Measurements from ENCODE around the gene GATAD2B.

GATAD2B gene

DNA sequence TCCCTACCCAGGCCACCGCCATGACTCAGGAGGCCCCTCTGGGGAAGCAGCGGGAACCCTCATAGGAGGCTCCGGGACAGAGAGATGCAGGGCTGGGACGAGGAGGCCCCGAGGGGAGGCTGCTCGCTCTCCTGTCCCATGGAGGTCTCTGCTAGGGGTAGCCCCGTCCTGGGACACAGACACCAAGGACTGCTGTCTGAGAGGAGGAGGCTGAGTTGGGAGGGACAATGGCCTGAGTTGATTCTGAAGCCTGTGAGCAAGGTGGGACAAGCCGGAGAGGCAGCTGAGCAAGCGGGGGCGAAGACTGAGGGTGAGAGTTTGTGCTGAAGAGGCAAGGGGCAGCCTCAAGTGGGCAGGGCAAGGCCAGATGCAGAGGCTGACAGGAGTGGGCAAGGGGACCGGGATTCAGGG lies 130.1 kb downstream of the GATAD2B start:
- ChIA-PET CTCF (interaction anchor here (0.9 to 2.7 kb wide), 6 partner anchors 9 to 479 kb away, joined by 3 to 9 read pairs (median 6); partner anchors contain the start of genes DENND4B and RAB13), POLR2A (no interaction called here)
- TF ChIP-seq, protein P1, sequence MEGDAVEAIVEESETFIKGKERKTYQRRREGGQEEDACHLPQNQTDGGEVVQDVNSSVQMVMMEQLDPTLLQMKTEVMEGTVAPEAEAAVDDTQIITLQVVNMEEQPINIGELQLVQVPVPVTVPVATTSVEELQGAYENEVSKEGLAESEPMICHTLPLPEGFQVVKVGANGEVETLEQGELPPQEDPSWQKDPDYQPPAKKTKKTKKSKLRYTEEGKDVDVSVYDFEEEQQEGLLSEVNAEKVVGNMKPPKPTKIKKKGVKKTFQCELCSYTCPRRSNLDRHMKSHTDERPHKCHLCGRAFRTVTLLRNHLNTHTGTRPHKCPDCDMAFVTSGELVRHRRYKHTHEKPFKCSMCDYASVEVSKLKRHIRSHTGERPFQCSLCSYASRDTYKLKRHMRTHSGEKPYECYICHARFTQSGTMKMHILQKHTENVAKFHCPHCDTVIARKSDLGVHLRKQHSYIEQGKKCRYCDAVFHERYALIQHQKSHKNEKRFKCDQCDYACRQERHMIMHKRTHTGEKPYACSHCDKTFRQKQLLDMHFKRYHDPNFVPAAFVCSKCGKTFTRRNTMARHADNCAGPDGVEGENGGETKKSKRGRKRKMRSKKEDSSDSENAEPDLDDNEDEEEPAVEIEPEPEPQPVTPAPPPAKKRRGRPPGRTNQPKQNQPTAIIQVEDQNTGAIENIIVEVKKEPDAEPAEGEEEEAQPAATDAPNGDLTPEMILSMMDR (IDR thresholded peaks at IDR 0.05; ENCODE audit: control extremely low read depth, extremely low read depth, low read depth, missing control alignments): no peak
- DNase-seq (ENCODE audit: extremely low spot score): no peak

DNA sequence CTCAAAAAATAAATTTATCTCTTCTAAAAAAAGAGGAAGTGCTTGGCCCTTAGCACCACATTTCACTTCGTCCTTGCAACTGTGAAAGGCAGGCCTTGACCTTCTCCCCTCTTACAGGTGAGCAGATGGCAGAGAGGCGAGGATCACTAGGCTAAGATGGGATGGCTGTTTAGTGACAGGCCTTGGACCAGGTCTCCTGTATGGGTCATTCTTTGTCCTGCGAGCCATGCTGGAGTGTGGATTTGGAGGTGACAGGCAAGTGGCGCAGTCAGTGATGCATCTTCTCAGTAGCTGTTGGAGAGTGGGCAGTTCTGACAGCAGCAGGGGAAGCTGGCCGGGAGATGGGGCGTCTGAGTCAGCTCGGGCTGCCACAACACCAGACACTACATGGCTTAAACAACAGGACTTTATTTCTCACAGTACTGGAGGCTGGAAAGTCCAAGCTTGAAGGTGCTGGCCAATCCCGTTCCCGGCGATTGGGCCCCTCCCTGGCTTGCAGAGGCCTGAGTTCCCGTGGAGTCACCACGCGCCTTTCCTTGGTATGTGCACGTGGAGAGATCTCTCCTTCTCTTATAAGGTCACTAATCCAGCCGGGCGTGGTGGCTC lies 131.0 kb downstream of the GATAD2B start:
- POLR2A ChIA-PET: interaction anchor here (0.6 kb wide), 1 partner anchor 123 kb away, joined by 5 read pairs; no protein-coding TSS in a partner anchor
- TF ChIP-seq, protein P1 (IDR thresholded peaks at IDR 0.05; ENCODE audit: control extremely low read depth, extremely low read depth, low read depth, missing control alignments): no peak
- DNase-seq (ENCODE audit: extremely low spot score): no peak
- CTCF ChIA-PET: interaction anchor here (1.0 to 2.7 kb wide), 4 partner anchors 8 to 195 kb away, joined by 3 to 9 read pairs (median 7); partner anchors contain the start of genes DENND4B and RAB13

GRCh38 chr1:153790966-153791647 lies 131.7 kb downstream of the GATAD2B start:
- POLR2A ChIA-PET: interaction anchor here (0.6 kb wide), 1 partner anchor 123 kb away, joined by 5 read pairs; no protein-coding TSS in a partner anchor
- CTCF ChIA-PET: interaction anchor here (1.0 to 2.7 kb wide), 4 partner anchors 7 to 196 kb away, joined by 3 to 9 read pairs (median 8); partner anchors contain the start of genes DENND4B and RAB13
- TF ChIP-seq, protein P1 (IDR thresholded peaks at IDR 0.05; ENCODE audit: control extremely low read depth, extremely low read depth, low read depth, missing control alignments): no peak
- DNase-seq (ENCODE audit: extremely low spot score): peak; percentile 85

- CTCF ChIA-PET: interaction anchor here (2.1 kb wide), 1 partner anchor 196 kb away, joined by 7 read pairs; the partner anchor contains the start of gene RAB13
- TF ChIP-seq, protein P1 (IDR thresholded peaks at IDR 0.05; ENCODE audit: control extremely low read depth, extremely low read depth, low read depth, missing control alignments): no peak
- DNase-seq (ENCODE audit: extremely low spot score): no peak
- POLR2A ChIA-PET: interaction anchor here (0.5 kb wide), 1 partner anchor 179 kb away, joined by 5 read pairs; no protein-coding TSS in a partner anchor
Observed at GRCh38 chr1:153790313-153790965, 132.3 kb downstream of the GATAD2B start.

DNA sequence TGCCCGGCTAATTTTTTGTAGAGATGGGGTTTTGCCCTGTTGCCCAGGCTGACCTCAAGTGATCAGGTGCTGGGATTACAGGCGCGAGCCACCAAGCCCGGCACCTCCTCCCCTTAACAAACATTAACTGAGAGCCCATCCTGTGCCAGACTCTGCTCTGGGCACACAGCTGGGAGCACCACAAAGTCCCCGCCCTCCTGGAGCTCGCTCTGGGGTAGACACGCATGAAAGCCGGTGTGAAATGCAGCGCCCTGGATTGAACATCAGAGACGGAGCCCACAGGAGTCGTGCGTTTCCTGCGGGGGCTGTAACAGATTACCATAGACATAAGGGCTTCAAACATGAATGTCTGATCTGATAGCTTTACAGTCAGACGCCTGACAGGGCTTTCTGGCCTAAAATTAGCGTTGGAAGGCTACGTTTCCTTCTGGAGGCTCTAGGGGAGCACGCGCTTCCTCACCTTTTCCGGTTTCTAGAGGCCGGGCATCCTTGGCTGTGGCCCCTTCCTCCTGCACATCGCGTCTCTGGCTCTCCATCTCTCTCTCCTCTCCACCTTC lies 133.2 kb downstream of the GATAD2B start:
- POLR2A ChIA-PET: no interaction called here
- no peak for DNase-seq (ENCODE audit: extremely low spot score)

More for the DNA sequence above, 133.2 kb downstream of the GATAD2B start:
- TF ChIP-seq, protein P1 (IDR thresholded peaks at IDR 0.05; ENCODE audit: control extremely low read depth, extremely low read depth, low read depth, missing control alignments): no peak
- CTCF ChIA-PET: interaction anchor here (2.1 kb wide), 1 partner anchor 196 kb away, joined by 7 read pairs; the partner anchor contains the start of gene RAB13
